ENCODE measurements around the gene THAP2. TPM values are rescaled to one million over a fixed set of nuclear protein-coding genes. Genes with fewer than 3 reads are reported as not detected.

Gene THAP2
- total and polyA plus RNA-seq, 2 donors (not counting 3 experiments of a cell fraction or from before 2014, with no cell fraction given): 1.4 to 4.4 TPM

DNA sequence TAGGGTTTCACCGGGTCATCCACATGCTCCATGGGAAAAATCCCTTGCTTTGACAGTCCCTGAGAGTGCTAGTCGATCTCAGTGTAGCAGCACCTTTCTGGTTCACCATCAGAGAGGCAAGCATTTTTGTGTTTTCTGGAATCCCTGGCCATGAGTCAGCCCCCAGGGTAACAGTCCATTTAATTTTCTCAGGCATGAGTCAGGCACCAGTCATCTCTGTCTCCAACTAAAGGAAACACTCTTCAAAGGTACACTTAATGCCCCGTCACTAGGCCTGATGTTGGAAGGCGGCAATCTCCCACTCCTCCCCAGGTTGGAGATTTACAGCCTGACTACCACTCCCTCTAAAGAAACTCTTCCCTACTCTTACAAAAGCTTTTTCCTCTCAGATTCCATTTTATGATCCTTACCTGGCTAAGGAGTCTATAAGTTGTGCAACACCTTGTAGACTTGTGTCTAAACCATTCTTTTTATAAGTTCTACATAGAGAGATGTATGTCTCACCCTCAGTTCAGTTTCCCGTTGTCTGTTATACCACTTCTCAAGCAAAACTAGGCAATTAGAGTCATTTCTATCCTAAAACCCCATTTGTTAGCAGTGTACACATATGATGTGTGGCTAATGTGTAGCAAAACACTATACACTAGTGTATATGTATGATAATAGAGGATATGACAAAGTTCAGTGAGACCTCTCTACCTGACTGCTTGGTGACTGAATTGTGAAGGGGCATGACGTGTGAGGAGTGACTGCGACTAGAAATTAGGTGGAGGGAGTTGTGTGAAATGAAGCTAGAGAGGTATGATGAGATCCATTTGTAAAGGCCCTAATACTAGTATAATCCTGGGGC lies 46.4 kb downstream of the THAP2 start:
- DNase-seq (ENCODE audit: low read depth, low spot score) (peak; percentile 52), FAIRE-seq (peak; percentile 78)
- H3K27ac ChIP-seq (ENCODE audit: insufficient read depth, low read depth, low read length): peak overlapping the region; percentile 11
- peak overlapping the region; percentile 47 for H2AFZ ChIP-seq (ENCODE audit: low read depth, low read length)
- dilution Hi-C loops (cut with MboI; ENCODE audit: extremely low pct_ligation_motif_present, low sequenced_read_pairs) (no loop called here), intact Hi-C loops (cut with micrococcal nuclease) (no loop called here)
- H3K4me1 ChIP-seq (ENCODE audit: control insufficient read depth, extremely low read depth, insufficient read depth, low read length): peaks cover 9% of the 10 kb centered on the region
- ChIA-PET POLR2A (no interaction called here), CTCF (no interaction called here)
- H3K9me1 ChIP-seq (replicated peaks; ENCODE audit: control insufficient read depth, extremely low read depth, insufficient read depth, low read length): no peaks in the 10 kb centered on the region
- H3K79me2 ChIP-seq (ENCODE audit: control insufficient read depth, insufficient read depth, low read length): no peaks in the 10 kb centered on the region
- peaks cover 0 to 2% of the 10 kb centered on the region in 2 experiments for H3K27me3 ChIP-seq (ENCODE audit: control insufficient read depth in 2 of 2, insufficient read depth in 2 of 2, low read length in 2 of 2)
- no peak overlapping the region for H3K4me3 ChIP-seq (replicated peaks in 1 of 3; ENCODE audit: insufficient read depth in 1 of 3, low read depth in 1 of 3, low read length in 3 of 3)
- no peaks in the 10 kb centered on the region for H3K9me3 ChIP-seq (replicated peaks; ENCODE audit: control insufficient read depth, insufficient read depth, low read length)
- H3K36me3 ChIP-seq (ENCODE audit: control insufficient read depth in 2 of 2, extremely low read depth in 1 of 2, insufficient read depth in 2 of 2, low read length in 2 of 2): no peaks in the 10 kb centered on the region
- BruUV-seq (replicated peaks): no TSS peak
- no peak overlapping the region for H3K9ac ChIP-seq (replicated peaks; ENCODE audit: extremely low read depth, insufficient read depth, low read length)
- peak; percentile 50 for TF ChIP-seq JUN (IDR thresholded peaks at IDR 0.05; ENCODE audit: borderline replicate concordance, insufficient read depth, insufficient read length, low read depth)
- no peak for TF ChIP-seq MYC (IDR thresholded peaks at IDR 0.05; ENCODE audit: low read depth, low read length)
- TF ChIP-seq, protein P1, sequence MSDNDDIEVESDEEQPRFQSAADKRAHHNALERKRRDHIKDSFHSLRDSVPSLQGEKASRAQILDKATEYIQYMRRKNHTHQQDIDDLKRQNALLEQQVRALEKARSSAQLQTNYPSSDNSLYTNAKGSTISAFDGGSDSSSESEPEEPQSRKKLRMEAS (IDR thresholded peaks at IDR 0.05; ENCODE audit: insufficient read depth, insufficient read length): no peak
- TF ChIP-seq CTCF (IDR thresholded peaks at IDR 0.05; ENCODE audit: extremely low read depth in 1 of 2, insufficient read depth in 1 of 2, low read depth in 1 of 2, low read length in 2 of 2): no peak
- TF ChIP-seq POLR2A (IDR thresholded peaks at IDR 0.05; ENCODE audit: low read depth, low read length): no peak
- no peak for TF ChIP-seq GATA2 (IDR thresholded peaks at IDR 0.05; ENCODE audit: insufficient read depth, insufficient read length, low read depth, low read length)
- no peak for TF ChIP-seq EZH2 (IDR thresholded peaks at IDR 0.05; ENCODE audit: borderline replicate concordance, low read depth, low read length, severe bottlenecking)
- peak; percentile 26 for TF ChIP-seq POLR2AphosphoS5 (IDR thresholded peaks at IDR 0.05; ENCODE audit: insufficient read depth, low read depth, low read length)
- TF ChIP-seq FOS (IDR thresholded peaks at IDR 0.05; ENCODE audit: borderline replicate concordance, insufficient read depth, low read length): peak; percentile 95
- no peaks in the 10 kb centered on the region for H4K20me1 ChIP-seq (replicated peaks; ENCODE audit: control insufficient read depth, extremely low read depth, insufficient read depth, low read length)
- peak overlapping the region; percentile 22 for H3K4me2 ChIP-seq (ENCODE audit: insufficient read depth, low read length)

Measured in endothelial cell of umbilical vein (primary cell).